Type B pancreatic cell (in vitro differentiated cells): Measurements from ENCODE around the gene DNTT. TPM values are rescaled to one million over a fixed set of nuclear protein-coding genes. Genes with fewer than 3 reads are reported as not detected.

Experiments
- DNase-seq: peaks from one replicate; pipeline ENCODE4 v3.0.0; 2021; ENCODE audit warnings: mixed read lengths; ENCODE audit not compliant: unreplicated experiment; ENCODE audit errors: extremely low spot score
- H3K27ac Mint-ChIP-seq: 2 replicates; pipeline ENCODE4 v1.8.0; 2021; ENCODE audit warnings: mild to moderate bottlenecking, mixed read lengths
- H3K27me3 Mint-ChIP-seq: 2 replicates; pipeline ENCODE4 v1.8.0; 2021; ENCODE audit warnings: mixed read lengths
- H3K36me3 Mint-ChIP-seq: 2 replicates; pipeline ENCODE4 v1.8.0; 2021; ENCODE audit warnings: mixed read lengths
- H3K4me1 Mint-ChIP-seq: one replicate; pipeline ENCODE4 v1.8.0; 2021; ENCODE audit warnings: mixed read lengths; ENCODE audit not compliant: unreplicated experiment
- H3K4me3 Mint-ChIP-seq: 2 replicates; pipeline ENCODE4 v1.8.0; 2021; ENCODE audit warnings: mild to moderate bottlenecking, mixed read lengths
- H3K9me3 Mint-ChIP-seq: 2 replicates; pipeline ENCODE4 v1.8.0; 2021; ENCODE audit warnings: mixed read lengths
- total RNA-seq: library from RNA; stranded (reverse); gene quantifications from 2 replicates; pipeline ENCODE4 v1.2.1, GENCODE V29; 2021; ENCODE audit warnings: low replicate concordance
- TF ChIP-seq, protein P1 (sequence below): fragments of 200-600 bp; sonication (generic); conservative IDR thresholded peaks from 2 replicates; pipeline ENCODE4 v1.5.0; 2021; ENCODE audit warnings: antibody characterized with exemption, mild to moderate bottlenecking

The DNTT gene
- total RNA-seq, 1 donor from 2014 or later = not detected

DNA sequence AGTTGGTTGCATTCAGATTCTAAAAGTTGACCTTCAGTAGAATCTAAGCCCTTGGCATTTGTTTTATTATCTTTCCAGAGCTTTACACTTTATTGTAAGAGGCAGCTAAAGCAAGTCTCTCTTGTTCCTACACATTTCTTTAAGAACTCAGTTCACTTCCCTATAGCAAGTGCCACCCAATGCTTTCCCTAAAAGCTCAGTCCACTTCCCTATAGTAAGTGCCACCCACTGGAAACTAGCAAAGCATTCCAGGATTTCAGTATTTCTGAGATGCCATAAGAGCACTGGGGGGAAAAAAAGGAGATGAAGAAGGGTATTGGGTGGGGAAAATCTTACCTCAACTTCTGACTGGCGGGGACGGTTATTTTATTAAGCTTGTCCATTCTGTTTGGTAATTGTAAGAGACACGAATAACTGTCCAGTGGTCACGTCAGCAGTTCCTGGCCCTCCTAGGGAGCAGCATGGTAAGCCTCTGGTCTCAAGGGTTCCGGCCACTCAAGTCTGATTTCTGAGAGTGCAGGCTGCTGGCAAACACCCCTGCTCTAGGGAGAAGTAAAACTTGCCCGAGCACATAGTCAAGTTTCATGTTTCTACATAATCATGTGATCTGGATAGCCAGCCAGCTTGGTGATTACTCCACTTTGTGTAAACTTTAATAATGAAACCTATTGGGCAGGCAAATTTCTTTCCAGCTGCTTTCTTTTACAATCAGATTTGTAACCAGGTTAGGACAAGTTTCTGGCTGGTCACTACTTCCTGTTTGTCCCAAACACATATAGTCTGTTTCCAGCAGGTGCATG is 33.0 kb upstream of the DNTT start, which contains the start of gene BLNK:
Gene BLNK, minus strand, starts transcription at position 554 of the 800 bp plus-strand sequence. Its CDS starts 171 bp downstream, at position 383.
- Mint-ChIP-seq H3K27me3 (no peaks in the 10 kb centered on the region), H3K27ac (peak within 1 kb of the TSS; percentile 97), H3K9me3 (peaks cover 8% of the 10 kb centered on the region), H3K4me3 (peak within 1 kb of the TSS; percentile 97), H3K36me3 (peaks cover 13% of the 10 kb centered on the region), H3K4me1 (peaks cover 24% of the 10 kb centered on the region)
- TF ChIP-seq, protein P1, sequence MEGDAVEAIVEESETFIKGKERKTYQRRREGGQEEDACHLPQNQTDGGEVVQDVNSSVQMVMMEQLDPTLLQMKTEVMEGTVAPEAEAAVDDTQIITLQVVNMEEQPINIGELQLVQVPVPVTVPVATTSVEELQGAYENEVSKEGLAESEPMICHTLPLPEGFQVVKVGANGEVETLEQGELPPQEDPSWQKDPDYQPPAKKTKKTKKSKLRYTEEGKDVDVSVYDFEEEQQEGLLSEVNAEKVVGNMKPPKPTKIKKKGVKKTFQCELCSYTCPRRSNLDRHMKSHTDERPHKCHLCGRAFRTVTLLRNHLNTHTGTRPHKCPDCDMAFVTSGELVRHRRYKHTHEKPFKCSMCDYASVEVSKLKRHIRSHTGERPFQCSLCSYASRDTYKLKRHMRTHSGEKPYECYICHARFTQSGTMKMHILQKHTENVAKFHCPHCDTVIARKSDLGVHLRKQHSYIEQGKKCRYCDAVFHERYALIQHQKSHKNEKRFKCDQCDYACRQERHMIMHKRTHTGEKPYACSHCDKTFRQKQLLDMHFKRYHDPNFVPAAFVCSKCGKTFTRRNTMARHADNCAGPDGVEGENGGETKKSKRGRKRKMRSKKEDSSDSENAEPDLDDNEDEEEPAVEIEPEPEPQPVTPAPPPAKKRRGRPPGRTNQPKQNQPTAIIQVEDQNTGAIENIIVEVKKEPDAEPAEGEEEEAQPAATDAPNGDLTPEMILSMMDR = no peak
- DNase-seq = no peak

DNA sequence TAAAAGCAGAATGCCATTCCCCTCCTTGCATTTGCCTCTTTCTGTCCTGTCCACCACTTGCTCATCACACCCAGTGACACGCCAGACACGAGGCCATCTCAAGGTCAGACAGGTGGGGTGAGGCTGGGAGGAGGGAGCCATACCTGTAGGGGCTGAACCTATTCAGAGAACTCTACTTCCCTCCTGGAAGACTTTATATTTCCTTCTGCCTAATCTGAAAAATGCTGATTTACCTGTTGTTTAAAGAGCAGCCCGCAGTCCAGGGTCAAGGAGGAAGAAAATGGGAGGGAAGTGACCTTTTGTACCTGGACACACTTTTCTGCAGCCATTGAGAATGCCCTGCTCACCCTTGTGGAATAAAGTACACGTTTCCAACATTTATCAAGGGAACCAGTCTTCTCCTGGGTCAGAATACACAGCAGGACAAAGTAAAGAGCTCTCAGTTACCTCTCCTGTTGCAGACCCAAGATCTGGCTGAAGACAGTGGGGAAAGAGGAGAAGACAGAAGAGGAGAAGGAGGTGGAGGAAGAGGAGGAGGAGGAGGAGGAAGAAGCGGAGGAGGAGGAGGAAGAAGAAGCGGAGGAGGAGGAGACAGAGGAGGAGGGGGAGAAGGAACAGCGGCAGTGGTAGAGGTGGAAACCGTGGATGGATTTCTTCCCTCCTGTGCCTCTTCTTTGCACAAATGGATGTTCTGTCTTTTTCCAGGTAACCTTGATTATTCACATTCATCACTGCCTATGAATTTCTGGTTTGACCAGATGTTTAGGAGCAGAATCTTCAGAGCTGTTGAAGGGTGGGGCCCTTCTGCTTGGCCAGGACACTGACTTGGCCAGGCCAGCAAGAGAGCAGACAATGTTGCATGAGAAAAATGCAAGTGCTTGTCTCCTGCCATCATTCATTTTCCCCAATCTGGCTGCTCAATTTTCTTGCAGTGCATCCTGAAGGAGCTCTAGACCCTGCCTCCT is 31.6 kb upstream of the DNTT start:
- DNase-seq = no peak

DNA sequence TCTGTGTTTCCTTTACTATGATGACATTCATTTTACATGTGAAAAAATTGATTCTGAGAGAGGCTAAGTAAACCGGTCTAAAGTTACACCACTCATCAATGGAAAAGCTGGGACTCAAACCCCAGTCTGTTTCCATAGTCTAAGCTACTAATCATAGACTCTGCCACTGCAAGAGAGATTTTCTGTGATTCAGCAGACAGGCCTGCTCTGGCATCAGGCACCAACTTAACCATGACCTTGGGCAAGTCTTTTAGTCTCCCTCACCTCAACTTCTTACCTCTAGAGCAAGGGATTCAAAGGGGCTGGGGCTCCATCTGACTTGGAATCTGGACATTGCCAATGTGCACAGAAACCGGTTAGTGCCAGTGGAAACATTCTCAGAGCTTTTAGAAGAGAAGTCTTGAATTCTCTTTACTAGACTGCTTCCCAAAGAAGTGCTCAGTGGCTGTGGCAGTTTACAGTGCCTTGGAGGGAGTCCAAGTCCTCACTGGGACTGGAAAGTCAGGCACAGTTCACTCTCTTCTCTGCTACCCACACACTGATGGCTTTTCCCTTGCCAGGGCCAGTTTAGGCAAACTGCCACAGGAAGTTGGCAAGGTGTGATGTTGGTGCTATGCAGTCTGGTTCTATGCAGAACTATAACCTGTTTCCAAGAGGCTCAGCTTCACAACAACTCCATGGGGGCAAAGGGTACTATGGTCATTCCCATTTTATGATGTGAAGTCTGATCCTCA is 28.4 kb upstream of the DNTT start:
- Mint-ChIP-seq H3K27ac (peak overlapping the region; percentile 23), H3K36me3 (no peaks in the 10 kb centered on the region), H3K9me3 (peaks cover 4% of the 10 kb centered on the region), H3K27me3 (no peaks in the 10 kb centered on the region), H3K4me1 (peaks cover 12% of the 10 kb centered on the region), H3K4me3 (no peak overlapping the region)
- no peak for DNase-seq
- TF ChIP-seq, protein P1 = no peak

More for the DNA sequence above, 31.6 kb upstream of the DNTT start:
- peaks cover 8% of the 10 kb centered on the region for H3K36me3 Mint-ChIP-seq
- H3K4me1 Mint-ChIP-seq = peaks cover 19% of the 10 kb centered on the region
- H3K27me3 Mint-ChIP-seq = no peaks in the 10 kb centered on the region
- H3K9me3 Mint-ChIP-seq = peaks cover 8% of the 10 kb centered on the region
- H3K4me3 Mint-ChIP-seq = peak overlapping the region; percentile 97
- H3K27ac Mint-ChIP-seq = peak overlapping the region; percentile 97
- TF ChIP-seq, protein P1 = no peak

DNA sequence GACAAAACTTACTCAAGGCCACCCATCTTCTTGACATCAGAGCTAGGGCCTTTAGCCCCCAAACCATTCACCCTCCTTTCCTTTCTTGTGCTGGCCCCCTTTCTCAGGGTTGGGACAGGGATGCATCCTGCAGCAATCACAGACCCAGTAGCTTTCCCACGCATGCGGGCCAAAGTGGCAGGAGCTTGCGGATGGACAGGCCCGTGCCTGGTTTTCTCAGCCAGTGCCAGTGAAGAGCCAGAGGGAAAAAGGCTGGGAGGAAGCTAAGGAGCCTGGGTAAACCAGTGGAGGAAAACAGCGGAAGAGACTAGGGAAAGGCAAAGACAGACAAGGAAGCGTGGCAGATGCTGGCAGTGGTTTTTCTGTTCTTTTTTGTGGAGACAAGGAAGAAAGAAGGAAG is 27.8 kb upstream of the DNTT start:
- TF ChIP-seq, protein P1 = no peak
- no peak for DNase-seq
- Mint-ChIP-seq H3K27me3 (no peaks in the 10 kb centered on the region), H3K9me3 (peaks cover 4% of the 10 kb centered on the region), H3K27ac (peak overlapping the region; percentile 23), H3K4me1 (peaks cover 9% of the 10 kb centered on the region), H3K36me3 (no peaks in the 10 kb centered on the region), H3K4me3 (no peak overlapping the region)

DNA sequence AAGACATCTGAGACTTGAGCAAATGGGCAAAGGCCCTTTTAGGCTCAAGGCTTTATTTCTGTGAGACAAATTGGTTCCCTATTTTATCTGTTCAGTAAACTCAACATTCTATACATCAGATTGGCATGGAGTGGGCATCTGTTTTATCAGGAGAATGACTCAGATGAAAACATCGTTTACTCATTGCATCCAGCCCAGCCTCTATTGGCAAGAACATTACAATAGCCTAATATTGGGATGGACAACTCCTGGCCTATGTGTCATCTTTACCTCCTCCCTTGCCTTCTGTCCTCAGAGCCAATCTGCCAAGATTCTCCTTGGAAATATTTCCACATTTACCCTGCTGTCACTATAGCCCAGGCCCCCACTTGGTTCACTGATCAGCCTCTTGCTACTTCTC is 27.4 kb upstream of the DNTT start:
- Mint-ChIP-seq H3K36me3 (no peaks in the 10 kb centered on the region), H3K27ac (no peak overlapping the region), H3K27me3 (no peaks in the 10 kb centered on the region), H3K4me3 (no peak overlapping the region), H3K4me1 (peaks cover 8% of the 10 kb centered on the region), H3K9me3 (peaks cover 4% of the 10 kb centered on the region)
- no peak for DNase-seq
- TF ChIP-seq, protein P1 = no peak
